NT2/D1 (cell line): ENCODE measurements around the gene VCY.
"Not testable (repeated sequence)": the region's sequence is repeated elsewhere in the genome, so short reads cannot be mapped to it uniquely, and the experiment has no call there.

Experiments used
- DNase-seq: peaks from one replicate; pipeline ENCODE4 v3.0.0-alpha.2; 2011; ENCODE audit warnings: low read depth, low spot score
- H3K27me3 ChIP-seq: 2 replicates; pipeline ENCODE4 v1.6.0; 2011; ENCODE audit warnings: mild to moderate bottlenecking; ENCODE audit not compliant: insufficient read length, insufficient read depth
- H3K36me3 ChIP-seq: 2 replicates; pipeline ENCODE4 v1.6.1; 2011; ENCODE audit warnings: mild to moderate bottlenecking, low read length, mixed read lengths; ENCODE audit not compliant: insufficient read depth, insufficient read length
- H3K4me1 ChIP-seq: 2 replicates; pipeline ENCODE4 v1.5.1; 2011; ENCODE audit not compliant: insufficient read depth, insufficient read length
- H3K4me3 ChIP-seq: 2 replicates; pipeline ENCODE4 v1.5.1; 2011; ENCODE audit warnings: low read depth; ENCODE audit not compliant: insufficient read length
- H3K9ac ChIP-seq: 2 replicates; pipeline ENCODE4 v1.6.0; 2011; ENCODE audit warnings: low read depth; ENCODE audit not compliant: insufficient read length
- H3K9me3 ChIP-seq: 2 replicates; pipeline ENCODE4 v1.5.1; 2011; ENCODE audit warnings: mild to moderate bottlenecking, low read length; ENCODE audit not compliant: insufficient read depth

The VCY gene

GRCh38 chrY:13986373-13986772 lies at the start of gene VCY:
VCY (minus strand) TSS chrY:13986473; CDS start chrY:13986440, 33 bp downstream.
- H3K4me3 ChIP-seq, H3K27me3 ChIP-seq, H3K4me1 ChIP-seq, H3K9ac ChIP-seq, H3K36me3 ChIP-seq, H3K9me3 ChIP-seq, DNase-seq: not testable (repeated sequence)

- H3K4me1 ChIP-seq, H3K9me3 ChIP-seq, H3K4me3 ChIP-seq, H3K36me3 ChIP-seq, H3K27me3 ChIP-seq, H3K9ac ChIP-seq, DNase-seq: not testable (repeated sequence)
These were observed 44.1 kb upstream of the VCY start for GRCh38 chrY:14030395-14030794.

- not testable (repeated sequence) for H3K36me3 ChIP-seq, H3K27me3 ChIP-seq, H3K4me1 ChIP-seq, H3K9me3 ChIP-seq, H3K4me3 ChIP-seq, DNase-seq, H3K9ac ChIP-seq
These were observed 25.6 kb upstream of the VCY start for GRCh38 chrY:14011916-14012315.

GRCh38 chrY:13942406-13942805 lies 43.9 kb downstream of the VCY start:
- DNase-seq, H3K4me3 ChIP-seq, H3K4me1 ChIP-seq, H3K9me3 ChIP-seq, H3K9ac ChIP-seq, H3K27me3 ChIP-seq, H3K36me3 ChIP-seq: not testable (repeated sequence)
